SU-DHL-6 (cell line): ENCODE measurements around the gene MYO5C.

Experiments used
- H2AFZ ChIP-seq: fragments of 200-600 bp; sonication (generic); 2 replicates; pipeline ENCODE4 v1.6.1; 2014; ENCODE audit warnings: low read depth, mild to moderate bottlenecking, moderate library complexity, mixed read lengths, antibody characterized with exemption, low read length; ENCODE audit not compliant: severe bottlenecking
- H3F3A ChIP-seq: fragments of 200-600 bp; shearing (Covaris generic); 2 replicates; pipeline ENCODE4 v1.6.0; 2016; ENCODE audit warnings: antibody characterized with exemption, mild to moderate bottlenecking; ENCODE audit not compliant: insufficient read depth
- H3K27ac ChIP-seq: fragments of 200-600 bp; sonication (generic); 2 replicates; pipeline ENCODE4 v1.5.1; 2016; ENCODE audit warnings: low read depth, mild to moderate bottlenecking, low read length, moderate library complexity, mixed read lengths
- H3K27me3 ChIP-seq: fragments of 200-600 bp; sonication (generic), shearing (Covaris generic); 2 replicates; pipeline ENCODE4 v1.6.0; 2014; ENCODE audit warnings: mild to moderate bottlenecking, low read length
- H3K36me3 ChIP-seq: fragments of 200-600 bp; sonication (generic); 2 replicates; pipeline ENCODE4 v1.6.1; 2014; ENCODE audit warnings: mild to moderate bottlenecking, low read length, mixed read lengths
- H3K4me2 ChIP-seq: fragments of 300-600, 200-600 bp; shearing (Covaris generic), sonication (generic); 2 replicates; pipeline ENCODE4 v1.6.0; 2014; ENCODE audit warnings: low read length, low read depth, mild to moderate bottlenecking; ENCODE audit not compliant: poor library complexity, severe bottlenecking
- H3K4me3 ChIP-seq: fragments of 200-600 bp; sonication (generic); 2 replicates; pipeline ENCODE4 v1.5.1; 2014; ENCODE audit warnings: antibody characterized with exemption, low read length, mild to moderate bottlenecking, mixed read lengths; ENCODE audit not compliant: insufficient read depth, poor library complexity, severe bottlenecking
- H3K79me2 ChIP-seq: fragments of 200-600 bp; sonication (generic); 2 replicates; pipeline ENCODE4 v1.6.1; 2014; ENCODE audit warnings: mild to moderate bottlenecking, low read length, moderate library complexity; ENCODE audit not compliant: insufficient read depth
- H3K9ac ChIP-seq: fragments of 200-600 bp; sonication (generic); 2 replicates; pipeline ENCODE4 v1.7.0; 2014; ENCODE audit warnings: mild to moderate bottlenecking, low read length
- H3K9me2 ChIP-seq: fragments of 200-600 bp; sonication (generic); replicated peaks from 2 replicates; pipeline ENCODE4 v1.6.1; 2014; ENCODE audit warnings: low read length; ENCODE audit not compliant: insufficient read depth
- H3K9me3 ChIP-seq: fragments of 200-600 bp; sonication (generic); 2 replicates; pipeline ENCODE4 v1.6.1; 2014; ENCODE audit warnings: low read length, mixed read lengths; ENCODE audit not compliant: insufficient read depth
- H4K20me1 ChIP-seq: fragments of 200-600 bp; sonication (generic); 2 replicates; pipeline ENCODE4 v1.6.1; 2014; ENCODE audit warnings: low read depth, mild to moderate bottlenecking, antibody characterized with exemption, low read length, moderate library complexity, mixed read lengths
- CTCF ChIP-seq: fragments of 200-600 bp; sonication (generic); IDR thresholded peaks from one replicate; pipeline ENCODE4 v1.5.1; 2017; ENCODE audit warnings: antibody characterized with exemption, mild to moderate bottlenecking, low read length, moderate library complexity; ENCODE audit not compliant: insufficient read depth, poor library complexity, severe bottlenecking
- EZH2phosphoT487 ChIP-seq: fragments of 200-600 bp; sonication (generic), shearing (Covaris generic); conservative IDR thresholded peaks from 2 replicates; pipeline ENCODE4 v1.6.1; 2018; ENCODE audit warnings: mild to moderate bottlenecking, antibody characterized with exemption, low read length, moderate library complexity, mixed read lengths

The MYO5C gene

DNA sequence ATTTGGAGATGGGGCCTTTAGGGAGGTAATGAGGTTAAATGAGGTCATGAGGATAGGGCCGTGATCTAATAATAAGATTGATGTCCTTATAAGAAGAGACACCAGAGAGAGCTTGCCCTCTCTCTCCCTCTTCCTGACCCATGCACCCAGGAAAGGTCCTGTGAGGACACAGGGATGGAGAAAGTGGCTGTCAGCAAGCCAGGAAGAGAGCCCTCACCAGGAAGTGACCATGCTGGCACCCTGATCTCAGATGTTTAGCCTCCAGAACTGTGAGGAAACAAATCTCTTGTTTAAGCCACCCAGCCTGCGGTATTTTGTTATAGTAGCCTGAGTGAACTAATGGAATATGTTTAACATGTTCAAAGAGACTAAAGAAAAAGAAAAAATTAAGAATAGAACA lies 89.2 kb downstream of the MYO5C start:
- Histone ChIP-seq H3K4me3 (no peak overlapping the region), H3K36me3 (no peaks in the 10 kb centered on the region), H3K27ac (no peak overlapping the region), H2AFZ (no peak overlapping the region), H3K9me3 (no peaks in the 10 kb centered on the region), H3F3A (no peaks in the 10 kb centered on the region), H4K20me1 (no peaks in the 10 kb centered on the region), H3K4me2 (no peak overlapping the region), H3K9ac (no peak overlapping the region), H3K27me3 (no peaks in the 10 kb centered on the region), H3K9me2 (no peaks in the 10 kb centered on the region), H3K79me2 (no peaks in the 10 kb centered on the region)
- TF ChIP-seq CTCF (no peak), EZH2phosphoT487 (no peak)

GRCh38 chr15:52204657-52205056 lies 90.9 kb downstream of the MYO5C start:
- H2AFZ ChIP-seq: no peak overlapping the region
- no peak for TF ChIP-seq EZH2phosphoT487
- no peaks in the 10 kb centered on the region for H4K20me1 ChIP-seq
- no peaks in the 10 kb centered on the region for H3F3A ChIP-seq
- no peak overlapping the region for H3K4me2 ChIP-seq
- no peak overlapping the region for H3K9ac ChIP-seq
- no peaks in the 10 kb centered on the region for H3K9me2 ChIP-seq
- H3K36me3 ChIP-seq: no peaks in the 10 kb centered on the region
- no peak overlapping the region for H3K27ac ChIP-seq
- H3K27me3 ChIP-seq: no peaks in the 10 kb centered on the region
- H3K9me3 ChIP-seq: no peaks in the 10 kb centered on the region
- no peaks in the 10 kb centered on the region for H3K79me2 ChIP-seq
- H3K4me3 ChIP-seq: no peak overlapping the region

GRCh38 chr15:52200831-52201365 lies 94.7 kb downstream of the MYO5C start:
- Histone ChIP-seq H3K27ac (no peak overlapping the region), H3F3A (no peaks in the 10 kb centered on the region), H3K9me3 (no peaks in the 10 kb centered on the region), H4K20me1 (no peaks in the 10 kb centered on the region), H3K9me2 (no peaks in the 10 kb centered on the region), H3K79me2 (no peaks in the 10 kb centered on the region), H3K9ac (no peak overlapping the region), H3K27me3 (no peaks in the 10 kb centered on the region), H3K36me3 (no peaks in the 10 kb centered on the region), H3K4me3 (no peak overlapping the region), H2AFZ (no peak overlapping the region), H3K4me2 (no peak overlapping the region)
- TF ChIP-seq CTCF (no peak), EZH2phosphoT487 (no peak)

GRCh38 chr15:52199271-52199670 lies 96.3 kb downstream of the MYO5C start:
- H3K9me2 ChIP-seq: no peaks in the 10 kb centered on the region
- no peaks in the 10 kb centered on the region for H3F3A ChIP-seq
- no peak overlapping the region for H2AFZ ChIP-seq
- no peak overlapping the region for H3K9ac ChIP-seq
- no peak overlapping the region for H3K4me3 ChIP-seq
- no peaks in the 10 kb centered on the region for H3K36me3 ChIP-seq
- no peaks in the 10 kb centered on the region for H3K27me3 ChIP-seq
- no peak overlapping the region for H3K4me2 ChIP-seq
- no peaks in the 10 kb centered on the region for H3K79me2 ChIP-seq
- no peak overlapping the region for H3K27ac ChIP-seq
- no peaks in the 10 kb centered on the region for H4K20me1 ChIP-seq
- TF ChIP-seq CTCF: no peak
- TF ChIP-seq EZH2phosphoT487: no peak
- H3K9me3 ChIP-seq: no peaks in the 10 kb centered on the region
